DND-41 (cell line): Measurements from ENCODE around the gene HBP1.
"Not testable (repeated sequence)": the region's sequence is repeated elsewhere in the genome, so short reads cannot be mapped to it uniquely, and the experiment has no call there.

Experiments
- EZH2 ChIP-seq: IDR thresholded peaks from 3 replicates; pipeline ENCODE4 v1.6.1; 2012; ENCODE audit warnings: borderline replicate concordance, low read depth, mild to moderate bottlenecking, moderate library complexity, low read length, inconsistent platforms; ENCODE audit not compliant: severe bottlenecking
- TF ChIP-seq, protein P1 (sequence below): IDR thresholded peaks from 2 replicates; pipeline ENCODE4 v1.5.1; 2012; ENCODE audit warnings: borderline replicate concordance, low read length, moderate library complexity, mild to moderate bottlenecking; ENCODE audit not compliant: poor library complexity, severe bottlenecking; ENCODE audit errors: extremely low read depth

DNA sequence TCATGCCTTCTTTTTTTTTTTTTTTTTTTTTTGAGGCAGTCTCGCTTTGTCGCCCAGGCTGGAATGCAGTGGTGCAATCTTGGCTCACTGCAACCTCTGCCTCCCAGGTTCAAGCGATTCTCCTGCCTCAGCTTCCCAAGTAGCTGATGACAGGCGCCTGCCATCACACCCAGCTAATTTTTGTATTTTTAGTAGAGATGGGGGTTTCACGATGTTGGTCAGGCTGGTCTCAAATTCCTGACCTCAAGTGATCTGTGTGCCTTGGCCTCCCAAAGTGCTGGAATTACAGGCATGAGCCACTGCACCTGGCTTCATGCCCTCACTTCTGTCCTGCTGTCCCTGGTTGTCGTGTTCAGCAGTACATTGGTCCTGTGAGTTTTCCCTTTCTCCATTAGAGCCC lies 52.0 kb downstream of the HBP1 start:
- not testable (repeated sequence) for TF ChIP-seq EZH2
- TF ChIP-seq, protein P1, sequence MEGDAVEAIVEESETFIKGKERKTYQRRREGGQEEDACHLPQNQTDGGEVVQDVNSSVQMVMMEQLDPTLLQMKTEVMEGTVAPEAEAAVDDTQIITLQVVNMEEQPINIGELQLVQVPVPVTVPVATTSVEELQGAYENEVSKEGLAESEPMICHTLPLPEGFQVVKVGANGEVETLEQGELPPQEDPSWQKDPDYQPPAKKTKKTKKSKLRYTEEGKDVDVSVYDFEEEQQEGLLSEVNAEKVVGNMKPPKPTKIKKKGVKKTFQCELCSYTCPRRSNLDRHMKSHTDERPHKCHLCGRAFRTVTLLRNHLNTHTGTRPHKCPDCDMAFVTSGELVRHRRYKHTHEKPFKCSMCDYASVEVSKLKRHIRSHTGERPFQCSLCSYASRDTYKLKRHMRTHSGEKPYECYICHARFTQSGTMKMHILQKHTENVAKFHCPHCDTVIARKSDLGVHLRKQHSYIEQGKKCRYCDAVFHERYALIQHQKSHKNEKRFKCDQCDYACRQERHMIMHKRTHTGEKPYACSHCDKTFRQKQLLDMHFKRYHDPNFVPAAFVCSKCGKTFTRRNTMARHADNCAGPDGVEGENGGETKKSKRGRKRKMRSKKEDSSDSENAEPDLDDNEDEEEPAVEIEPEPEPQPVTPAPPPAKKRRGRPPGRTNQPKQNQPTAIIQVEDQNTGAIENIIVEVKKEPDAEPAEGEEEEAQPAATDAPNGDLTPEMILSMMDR, result not testable (repeated sequence)
